ENCODE measurements around the gene ADARB1.

The ADARB1 gene

GRCh38 chr21:45122030-45122429 lies 47.6 kb downstream of the ADARB1 start:
- Histone ChIP-seq H3K4me1 (ENCODE audit: control insufficient read depth, insufficient read depth, low read length) (no peaks in the 10 kb centered on the region), H3K9ac (ENCODE audit: low read depth, low read length) (no peak overlapping the region)

GRCh38 chr21:45122432-45123132 lies 48.2 kb downstream of the ADARB1 start:
- no peaks in the 10 kb centered on the region for H3K36me3 ChIP-seq (ENCODE audit: control insufficient read depth, insufficient read depth, low read length)
- H3K4me1 ChIP-seq (ENCODE audit: control insufficient read depth, insufficient read depth, low read length) = no peaks in the 10 kb centered on the region
- no peaks in the 10 kb centered on the region for H3K27me3 ChIP-seq (ENCODE audit: control insufficient read depth, insufficient read depth, low read length)
- no peak overlapping the region for H3K4me3 ChIP-seq (ENCODE audit: low read depth, low read length)
- H3K9ac ChIP-seq (ENCODE audit: low read depth, low read length) = no peak overlapping the region
- no peaks in the 10 kb centered on the region for H3K9me3 ChIP-seq (ENCODE audit: control insufficient read depth, insufficient read depth, low read length)

More at GRCh38 chr21:45122030-45122429, 47.6 kb downstream of the ADARB1 start:
- Histone ChIP-seq H3K36me3 (ENCODE audit: control insufficient read depth, insufficient read depth, low read length) (no peaks in the 10 kb centered on the region), H3K27me3 (ENCODE audit: control insufficient read depth, insufficient read depth, low read length) (no peaks in the 10 kb centered on the region), H3K4me3 (ENCODE audit: low read depth, low read length) (no peak overlapping the region), H3K9me3 (ENCODE audit: control insufficient read depth, insufficient read depth, low read length) (no peaks in the 10 kb centered on the region)

- no peaks in the 10 kb centered on the region for H3K4me1 ChIP-seq (ENCODE audit: control insufficient read depth, insufficient read depth, low read length)
- no peaks in the 10 kb centered on the region for H3K9me3 ChIP-seq (ENCODE audit: control insufficient read depth, insufficient read depth, low read length)
- no peaks in the 10 kb centered on the region for H3K27me3 ChIP-seq (ENCODE audit: control insufficient read depth, insufficient read depth, low read length)
- no peak overlapping the region for H3K4me3 ChIP-seq (ENCODE audit: low read depth, low read length)
- no peak overlapping the region for H3K9ac ChIP-seq (ENCODE audit: low read depth, low read length)
- no peaks in the 10 kb centered on the region for H3K36me3 ChIP-seq (ENCODE audit: control insufficient read depth, insufficient read depth, low read length)
Observed at GRCh38 chr21:45123440-45123839, 49.1 kb downstream of the ADARB1 start.

GRCh38 chr21:45124596-45124995 lies 50.2 kb downstream of the ADARB1 start:
- H3K4me3 ChIP-seq (ENCODE audit: low read depth, low read length) = no peak overlapping the region
- no peaks in the 10 kb centered on the region for H3K9me3 ChIP-seq (ENCODE audit: control insufficient read depth, insufficient read depth, low read length)
- H3K27me3 ChIP-seq (ENCODE audit: control insufficient read depth, insufficient read depth, low read length) = no peaks in the 10 kb centered on the region
- H3K4me1 ChIP-seq (ENCODE audit: control insufficient read depth, insufficient read depth, low read length) = no peaks in the 10 kb centered on the region
- H3K36me3 ChIP-seq (ENCODE audit: control insufficient read depth, insufficient read depth, low read length) = no peaks in the 10 kb centered on the region
- no peak overlapping the region for H3K9ac ChIP-seq (ENCODE audit: low read depth, low read length)

DNA sequence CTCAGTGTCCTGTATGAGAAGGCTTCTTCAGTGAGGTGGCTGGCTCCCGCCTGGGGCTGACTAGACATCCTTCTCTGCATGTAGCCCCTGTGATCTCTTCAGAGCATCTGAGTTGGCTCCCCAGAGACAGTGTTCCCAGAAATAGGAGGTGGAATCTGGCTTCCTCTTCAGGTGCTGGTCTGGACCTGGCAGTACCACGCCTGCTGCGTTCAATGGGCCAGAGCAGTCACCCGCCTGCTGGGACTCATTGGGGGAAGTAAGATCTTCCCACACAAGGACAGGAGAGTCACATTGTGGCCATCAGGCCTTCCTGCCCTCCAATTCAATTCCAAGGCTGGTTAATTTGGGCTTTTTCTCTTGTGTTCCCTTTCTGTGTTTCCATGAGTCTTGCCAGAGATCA lies 51.0 kb downstream of the ADARB1 start:
- H3K9ac ChIP-seq (ENCODE audit: low read depth, low read length) = no peak overlapping the region

GRCh38 chr21:45126204-45126626 lies 51.8 kb downstream of the ADARB1 start:
- no peaks in the 10 kb centered on the region for H3K36me3 ChIP-seq (ENCODE audit: control insufficient read depth, insufficient read depth, low read length)
- no peaks in the 10 kb centered on the region for H3K27me3 ChIP-seq (ENCODE audit: control insufficient read depth, insufficient read depth, low read length)
- no peaks in the 10 kb centered on the region for H3K4me1 ChIP-seq (ENCODE audit: control insufficient read depth, insufficient read depth, low read length)

More for the DNA sequence above, 51.0 kb downstream of the ADARB1 start:
- H3K9me3 ChIP-seq (ENCODE audit: control insufficient read depth, insufficient read depth, low read length) = no peaks in the 10 kb centered on the region
- H3K4me3 ChIP-seq (ENCODE audit: low read depth, low read length) = no peak overlapping the region
- no peaks in the 10 kb centered on the region for H3K4me1 ChIP-seq (ENCODE audit: control insufficient read depth, insufficient read depth, low read length)
- no peaks in the 10 kb centered on the region for H3K27me3 ChIP-seq (ENCODE audit: control insufficient read depth, insufficient read depth, low read length)
- H3K36me3 ChIP-seq (ENCODE audit: control insufficient read depth, insufficient read depth, low read length) = no peaks in the 10 kb centered on the region

DNA sequence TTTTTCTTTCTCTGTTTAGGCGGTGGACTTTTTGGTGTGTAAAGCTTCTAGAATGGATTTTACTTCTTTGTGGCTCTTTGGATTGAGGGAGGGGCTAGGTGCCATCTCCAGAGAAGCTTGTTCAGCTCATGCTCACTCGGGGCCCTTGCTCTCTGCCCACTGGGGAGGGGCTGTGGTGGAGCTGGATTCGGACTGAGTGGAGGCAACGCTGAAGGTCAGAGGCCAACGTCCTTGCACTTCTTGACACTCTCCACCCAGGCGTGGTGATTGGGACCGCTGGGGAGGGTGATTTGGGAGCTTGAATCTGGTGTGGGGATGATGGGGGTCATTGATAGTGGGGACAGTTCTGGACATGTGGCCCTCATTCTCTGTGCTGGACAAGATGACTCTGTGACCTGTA lies 52.6 kb downstream of the ADARB1 start:
- H3K4me1 ChIP-seq (ENCODE audit: control insufficient read depth, insufficient read depth, low read length) = no peaks in the 10 kb centered on the region
- no peak overlapping the region for H3K9ac ChIP-seq (ENCODE audit: low read depth, low read length)
- no peaks in the 10 kb centered on the region for H3K27me3 ChIP-seq (ENCODE audit: control insufficient read depth, insufficient read depth, low read length)
- no peak overlapping the region for H3K4me3 ChIP-seq (ENCODE audit: low read depth, low read length)
- H3K36me3 ChIP-seq (ENCODE audit: control insufficient read depth, insufficient read depth, low read length) = no peaks in the 10 kb centered on the region
- no peaks in the 10 kb centered on the region for H3K9me3 ChIP-seq (ENCODE audit: control insufficient read depth, insufficient read depth, low read length)

More at GRCh38 chr21:45126204-45126626, 51.8 kb downstream of the ADARB1 start:
- no peak overlapping the region for H3K4me3 ChIP-seq (ENCODE audit: low read depth, low read length)
- H3K9ac ChIP-seq (ENCODE audit: low read depth, low read length) = no peak overlapping the region
- no peaks in the 10 kb centered on the region for H3K9me3 ChIP-seq (ENCODE audit: control insufficient read depth, insufficient read depth, low read length)

DNA sequence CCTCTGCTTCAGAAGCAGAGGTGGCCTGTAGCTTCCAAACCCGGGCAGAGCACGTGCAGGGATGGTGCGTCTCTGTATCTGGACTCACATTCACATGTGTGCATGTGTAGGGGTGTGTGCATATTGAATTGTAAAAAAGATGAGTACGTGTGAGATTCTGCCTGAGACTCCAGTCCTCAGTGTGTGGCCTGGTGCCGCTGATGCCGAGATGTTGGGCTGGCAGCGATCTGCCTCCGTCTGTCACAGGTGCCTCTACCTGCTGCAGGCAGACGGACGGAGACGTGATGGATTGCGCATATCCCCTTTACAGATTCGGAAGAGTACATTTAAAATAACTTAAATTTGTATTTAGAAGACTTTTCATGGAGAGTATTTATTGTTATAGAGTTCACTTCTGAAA lies 53.6 kb downstream of the ADARB1 start:
- Histone ChIP-seq H3K9ac (ENCODE audit: low read depth, low read length) (no peak overlapping the region), H3K9me3 (ENCODE audit: control insufficient read depth, insufficient read depth, low read length) (no peaks in the 10 kb centered on the region), H3K27me3 (ENCODE audit: control insufficient read depth, insufficient read depth, low read length) (no peaks in the 10 kb centered on the region), H3K4me1 (ENCODE audit: control insufficient read depth, insufficient read depth, low read length) (no peaks in the 10 kb centered on the region), H3K4me3 (ENCODE audit: low read depth, low read length) (no peak overlapping the region), H3K36me3 (ENCODE audit: control insufficient read depth, insufficient read depth, low read length) (no peaks in the 10 kb centered on the region)

GRCh38 chr21:45128613-45129188 lies 54.3 kb downstream of the ADARB1 start:
- Histone ChIP-seq H3K9ac (ENCODE audit: low read depth, low read length) (no peak overlapping the region), H3K27me3 (ENCODE audit: control insufficient read depth, insufficient read depth, low read length) (no peaks in the 10 kb centered on the region), H3K4me1 (ENCODE audit: control insufficient read depth, insufficient read depth, low read length) (no peaks in the 10 kb centered on the region), H3K36me3 (ENCODE audit: control insufficient read depth, insufficient read depth, low read length) (no peaks in the 10 kb centered on the region), H3K9me3 (ENCODE audit: control insufficient read depth, insufficient read depth, low read length) (no peaks in the 10 kb centered on the region), H3K4me3 (ENCODE audit: low read depth, low read length) (no peak overlapping the region)

DNA sequence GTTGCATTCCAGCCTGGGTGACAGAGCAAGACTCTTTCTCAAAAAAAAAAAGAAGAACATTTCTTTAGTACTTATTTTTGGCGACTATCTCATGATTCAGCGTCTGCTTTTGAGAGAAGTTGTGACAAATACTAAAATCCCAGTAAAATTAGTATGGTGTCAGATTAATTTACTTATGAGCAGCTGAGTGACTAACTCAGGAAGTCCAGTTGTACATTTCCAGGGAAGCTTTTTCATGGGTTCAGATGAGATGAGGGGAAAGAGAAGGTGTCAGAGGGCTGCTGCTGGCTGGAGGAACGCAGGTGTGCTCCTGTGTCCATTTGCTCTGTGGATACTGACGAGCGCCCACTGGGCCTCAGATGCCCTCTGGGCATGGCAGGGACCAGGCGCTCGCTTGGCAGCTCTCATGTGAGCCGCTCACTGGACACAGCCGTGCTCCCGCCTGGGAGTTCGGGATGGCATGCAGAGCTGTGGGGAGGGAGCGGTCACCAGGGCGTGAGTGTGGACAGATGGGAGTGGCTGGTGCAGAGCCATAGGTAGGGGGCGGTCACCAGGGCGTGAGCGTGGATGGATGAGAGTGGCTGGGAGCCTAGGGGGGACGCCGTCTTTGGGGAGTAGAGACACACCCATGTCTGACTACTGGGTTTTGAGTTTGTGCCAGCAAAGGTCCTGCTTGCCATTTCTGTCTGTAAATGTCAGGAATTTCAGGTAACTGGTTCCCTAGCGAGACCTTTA lies 55.0 kb downstream of the ADARB1 start:
- no peaks in the 10 kb centered on the region for H3K27me3 ChIP-seq (ENCODE audit: control insufficient read depth, insufficient read depth, low read length)
- no peaks in the 10 kb centered on the region for H3K36me3 ChIP-seq (ENCODE audit: control insufficient read depth, insufficient read depth, low read length)
- no peaks in the 10 kb centered on the region for H3K4me1 ChIP-seq (ENCODE audit: control insufficient read depth, insufficient read depth, low read length)
- no peak overlapping the region for H3K9ac ChIP-seq (ENCODE audit: low read depth, low read length)
- H3K9me3 ChIP-seq (ENCODE audit: control insufficient read depth, insufficient read depth, low read length) = no peaks in the 10 kb centered on the region
- no peak overlapping the region for H3K4me3 ChIP-seq (ENCODE audit: low read depth, low read length)

GRCh38 chr21:45130324-45130774 lies 56.0 kb downstream of the ADARB1 start:
- no peak overlapping the region for H3K9ac ChIP-seq (ENCODE audit: low read depth, low read length)
- no peaks in the 10 kb centered on the region for H3K9me3 ChIP-seq (ENCODE audit: control insufficient read depth, insufficient read depth, low read length)
- no peak overlapping the region for H3K4me3 ChIP-seq (ENCODE audit: low read depth, low read length)
- no peaks in the 10 kb centered on the region for H3K4me1 ChIP-seq (ENCODE audit: control insufficient read depth, insufficient read depth, low read length)
- no peaks in the 10 kb centered on the region for H3K27me3 ChIP-seq (ENCODE audit: control insufficient read depth, insufficient read depth, low read length)
- H3K36me3 ChIP-seq (ENCODE audit: control insufficient read depth, insufficient read depth, low read length) = no peaks in the 10 kb centered on the region
